ENCODE data around the gene CCR5.

Gene CCR5

DNA sequence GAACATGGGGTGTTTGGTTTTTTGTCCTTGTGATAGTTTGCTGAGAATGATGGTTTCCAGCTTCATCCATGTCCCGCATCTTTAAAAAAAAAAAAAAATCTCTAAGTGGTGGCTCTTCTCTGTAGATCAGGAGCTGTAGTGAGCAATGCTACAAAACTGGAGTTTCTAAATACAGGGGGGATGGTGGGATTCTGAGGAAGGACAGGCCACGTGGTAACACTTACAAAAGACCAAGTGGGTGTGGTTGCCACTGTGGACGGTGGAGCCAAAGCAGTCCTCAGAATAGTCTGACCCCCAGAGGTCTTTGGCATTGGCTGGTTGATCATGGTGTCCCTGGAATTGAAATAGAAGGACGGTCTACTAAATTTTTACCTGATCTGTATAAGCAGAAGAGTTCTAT, 44.0 kb downstream of the CCR5 start:
- H3K27ac ChIP-seq (ENCODE audit: low read depth, low read length) = no peak overlapping the region
- H3K9ac ChIP-seq (ENCODE audit: low read length) = no peak overlapping the region
- H3K27me3 ChIP-seq (ENCODE audit: control insufficient read depth in 1 of 2, insufficient read depth in 2 of 2, low read length in 2 of 2) = no peaks in the 10 kb centered on the region
- no peaks in the 10 kb centered on the region for H3K9me3 ChIP-seq (ENCODE audit: low read length)
- H3K4me3 ChIP-seq (ENCODE audit: low read depth in 1 of 2, low read length in 2 of 2) = no peak overlapping the region
- no peaks in the 10 kb centered on the region for H3K4me1 ChIP-seq (ENCODE audit: insufficient read depth, low read length)
- no peaks in the 10 kb centered on the region for H3K36me3 ChIP-seq (ENCODE audit: insufficient read depth, low read length)

DNA sequence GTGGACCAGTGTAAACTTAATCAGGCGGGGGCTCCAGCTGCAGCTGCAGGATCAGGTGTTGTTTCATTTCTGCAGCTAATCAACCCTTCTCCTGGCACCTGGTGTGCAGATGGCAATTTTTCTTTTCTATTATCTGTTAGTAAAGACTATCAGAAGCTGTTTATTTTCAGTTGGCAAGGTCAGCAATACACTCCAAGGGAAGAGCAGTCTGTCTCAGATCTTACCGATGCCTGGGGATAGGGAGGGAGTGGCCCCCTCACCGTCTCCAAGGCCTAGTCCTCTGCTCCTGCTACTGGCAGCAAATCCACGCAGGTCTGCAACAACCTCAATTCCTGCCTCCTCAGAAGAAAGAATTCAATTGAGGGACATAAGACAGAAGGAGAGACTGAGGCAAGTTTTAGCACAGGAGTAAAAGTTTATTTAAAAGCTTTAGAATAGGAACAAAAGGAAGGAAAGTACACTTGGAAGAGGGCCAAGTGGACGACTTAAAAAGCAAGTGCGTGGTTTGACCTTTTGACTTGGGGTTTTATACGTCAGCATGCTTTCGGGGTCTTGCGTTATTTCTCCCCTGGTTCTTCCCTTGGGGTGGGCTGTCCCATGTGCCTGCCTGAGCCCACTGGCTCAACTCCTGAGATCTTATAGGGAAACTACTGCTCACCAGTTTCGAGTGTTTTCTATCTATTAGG, 45.5 kb downstream of the CCR5 start:
- H3K4me3 ChIP-seq (ENCODE audit: low read depth in 1 of 2, low read length in 2 of 2) = no peak overlapping the region
- no peaks in the 10 kb centered on the region for H3K27me3 ChIP-seq (ENCODE audit: control insufficient read depth in 1 of 2, insufficient read depth in 2 of 2, low read length in 2 of 2)
- H3K4me1 ChIP-seq (ENCODE audit: insufficient read depth, low read length) = no peaks in the 10 kb centered on the region
- H3K27ac ChIP-seq (ENCODE audit: low read depth, low read length) = no peak overlapping the region
- H3K9me3 ChIP-seq (ENCODE audit: low read length) = no peaks in the 10 kb centered on the region
- H3K36me3 ChIP-seq (ENCODE audit: insufficient read depth, low read length) = no peaks in the 10 kb centered on the region
- no peak overlapping the region for H3K9ac ChIP-seq (ENCODE audit: low read length)

DNA sequence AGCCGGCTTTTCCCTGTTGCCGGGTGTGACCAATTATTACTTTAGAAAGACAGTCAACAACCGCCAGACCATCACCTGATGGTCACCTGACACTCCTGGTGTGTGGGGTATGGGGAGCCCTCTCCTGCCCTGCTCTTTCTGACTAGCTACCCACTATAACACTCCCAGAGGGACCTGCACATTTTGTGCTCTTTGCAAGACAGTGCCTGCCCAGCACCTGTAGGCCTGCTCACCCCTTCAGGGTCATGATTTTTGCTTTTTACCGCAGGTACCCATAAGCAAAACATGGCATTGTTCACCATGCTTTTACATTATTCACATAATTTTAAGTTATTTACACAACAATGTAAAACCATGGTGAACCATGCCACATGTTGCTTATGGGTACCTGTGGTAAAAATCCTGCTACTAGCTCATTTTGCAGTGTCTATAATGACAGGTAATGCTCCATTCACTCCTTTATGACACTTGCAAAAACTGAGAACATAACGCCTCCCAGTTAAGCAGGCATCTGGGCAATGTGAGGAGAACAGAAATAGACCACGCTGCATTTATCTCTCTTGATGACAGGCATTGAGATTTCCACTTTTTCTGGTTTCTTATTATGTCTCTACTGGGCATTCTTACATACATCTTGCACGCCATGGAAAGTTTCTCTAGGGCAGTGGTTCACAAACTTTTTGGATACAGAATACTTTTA, 46.2 kb downstream of the CCR5 start:
- Histone ChIP-seq H3K27me3 (ENCODE audit: control insufficient read depth in 1 of 2, insufficient read depth in 2 of 2, low read length in 2 of 2) (no peaks in the 10 kb centered on the region), H3K9ac (ENCODE audit: low read length) (no peak overlapping the region), H3K36me3 (ENCODE audit: insufficient read depth, low read length) (no peaks in the 10 kb centered on the region), H3K4me1 (ENCODE audit: insufficient read depth, low read length) (no peaks in the 10 kb centered on the region), H3K9me3 (ENCODE audit: low read length) (no peaks in the 10 kb centered on the region), H3K27ac (ENCODE audit: low read depth, low read length) (no peak overlapping the region), H3K4me3 (ENCODE audit: low read depth in 1 of 2, low read length in 2 of 2) (no peak overlapping the region)

DNA sequence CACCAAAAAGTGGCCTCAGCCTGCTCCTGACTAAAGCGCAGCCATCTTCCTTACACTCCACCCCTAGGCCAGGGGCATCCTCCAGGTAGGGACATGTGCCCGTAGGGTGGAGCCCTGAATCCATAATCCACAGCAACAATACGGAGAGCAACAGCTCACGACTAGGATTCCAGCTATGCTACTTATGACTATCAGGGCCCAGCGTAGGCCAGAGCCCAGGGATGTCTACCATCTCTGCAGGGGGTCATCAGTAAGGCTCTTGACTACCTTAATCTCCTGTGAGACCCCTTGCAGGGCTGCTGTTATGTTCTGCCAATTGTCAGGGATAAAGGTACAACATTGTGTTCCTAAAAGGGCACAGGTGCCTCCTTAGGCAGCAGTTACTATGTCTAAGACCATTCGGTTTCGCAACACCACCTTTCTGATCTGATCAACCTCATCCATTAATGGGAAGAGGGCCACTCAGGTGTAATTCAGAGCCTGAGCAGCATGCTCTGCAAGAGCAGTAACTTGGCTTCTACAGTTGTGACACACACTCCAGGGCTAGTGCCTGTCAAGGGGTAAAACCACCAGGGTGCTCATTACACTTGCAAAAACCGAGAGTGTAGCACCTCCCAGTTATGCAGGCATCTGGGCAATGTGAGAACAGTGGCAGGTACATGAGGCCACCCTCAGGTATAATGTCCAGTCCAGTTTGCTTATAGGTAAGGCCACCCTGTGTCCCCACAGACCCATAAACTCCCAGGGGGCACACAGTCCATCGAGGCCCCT, 47.3 kb downstream of the CCR5 start:
- H3K9me3 ChIP-seq (ENCODE audit: low read length) = no peaks in the 10 kb centered on the region
- no peak overlapping the region for H3K9ac ChIP-seq (ENCODE audit: low read length)
- no peak overlapping the region for H3K4me3 ChIP-seq (ENCODE audit: low read depth in 1 of 2, low read length in 2 of 2)
- no peaks in the 10 kb centered on the region for H3K36me3 ChIP-seq (ENCODE audit: insufficient read depth, low read length)
- no peaks in the 10 kb centered on the region for H3K4me1 ChIP-seq (ENCODE audit: insufficient read depth, low read length)
- H3K27me3 ChIP-seq (ENCODE audit: control insufficient read depth in 1 of 2, insufficient read depth in 2 of 2, low read length in 2 of 2) = no peaks in the 10 kb centered on the region
- no peak overlapping the region for H3K27ac ChIP-seq (ENCODE audit: low read depth, low read length)

DNA sequence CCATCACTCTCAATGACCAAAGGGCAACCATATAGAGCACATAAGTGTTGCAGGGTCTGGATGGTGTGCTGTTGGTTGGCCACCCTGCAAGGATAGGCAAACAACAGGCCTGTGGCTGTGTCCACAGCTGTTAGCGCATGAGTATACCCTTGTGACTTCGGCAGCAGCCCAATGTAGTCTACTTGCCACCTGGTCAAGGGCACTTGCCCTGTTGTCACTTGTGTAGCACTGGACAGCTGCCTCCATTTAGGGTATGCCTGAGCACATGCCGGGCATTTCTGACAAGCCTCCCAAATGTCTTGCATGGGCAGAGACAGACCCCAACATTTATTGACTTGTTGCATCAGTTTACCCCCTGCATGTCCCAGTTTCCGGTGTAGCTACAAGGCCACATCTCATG, 49.1 kb downstream of the CCR5 start:
- Histone ChIP-seq H3K4me1 (ENCODE audit: insufficient read depth, low read length) (no peaks in the 10 kb centered on the region), H3K27me3 (ENCODE audit: control insufficient read depth in 1 of 2, insufficient read depth in 2 of 2, low read length in 2 of 2) (no peaks in the 10 kb centered on the region), H3K27ac (ENCODE audit: low read depth, low read length) (no peak overlapping the region), H3K9ac (ENCODE audit: low read length) (no peak overlapping the region), H3K4me3 (ENCODE audit: low read depth in 1 of 2, low read length in 2 of 2) (no peak overlapping the region), H3K36me3 (ENCODE audit: insufficient read depth, low read length) (no peaks in the 10 kb centered on the region), H3K9me3 (ENCODE audit: low read length) (no peaks in the 10 kb centered on the region)

DNA sequence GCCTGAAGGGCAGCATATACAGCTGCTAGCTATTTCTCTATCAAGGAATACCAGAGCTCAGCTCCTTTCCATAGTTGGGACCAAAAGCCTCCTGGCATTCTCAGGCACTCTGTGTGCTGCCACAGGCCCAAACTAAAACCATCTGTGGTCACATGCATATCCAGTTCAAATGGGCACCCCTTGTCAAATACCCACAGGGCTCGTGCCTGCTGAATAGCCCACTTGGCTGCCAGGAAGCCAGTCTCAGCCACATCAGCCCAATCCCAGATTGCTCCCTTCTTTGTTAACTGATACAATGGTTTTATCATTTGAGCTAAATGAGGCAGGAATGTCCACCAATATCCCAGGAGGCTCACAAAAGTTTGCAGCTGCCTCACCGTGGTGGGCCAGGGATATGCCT, 50.2 kb downstream of the CCR5 start:
- H3K36me3 ChIP-seq (ENCODE audit: insufficient read depth, low read length) = no peaks in the 10 kb centered on the region
- no peaks in the 10 kb centered on the region for H3K27me3 ChIP-seq (ENCODE audit: control insufficient read depth in 1 of 2, insufficient read depth in 2 of 2, low read length in 2 of 2)

DNA sequence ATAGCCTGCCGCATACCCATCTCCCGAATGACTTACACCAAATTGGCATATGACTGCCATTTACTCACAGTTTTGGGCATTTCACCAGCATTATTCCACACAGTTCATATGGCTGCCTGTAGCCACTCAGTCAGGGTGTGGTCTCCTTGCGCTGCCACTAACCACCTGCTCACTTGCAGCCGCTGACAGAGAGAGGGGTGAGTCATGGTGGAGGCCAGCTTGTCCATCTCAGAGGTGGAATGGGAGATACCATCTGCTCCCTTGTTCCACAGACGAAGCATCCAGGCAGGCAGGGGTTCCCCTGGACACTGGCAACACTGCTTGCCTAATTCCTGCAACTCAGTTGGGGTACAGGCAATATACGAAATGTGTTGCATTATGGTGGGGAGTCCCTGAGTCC, 51.9 kb downstream of the CCR5 start:
- Histone ChIP-seq H3K4me1 (ENCODE audit: insufficient read depth, low read length) (no peaks in the 10 kb centered on the region), H3K36me3 (ENCODE audit: insufficient read depth, low read length) (no peaks in the 10 kb centered on the region), H3K4me3 (ENCODE audit: low read depth in 1 of 2, low read length in 2 of 2) (no peak overlapping the region), H3K9me3 (ENCODE audit: low read length) (no peaks in the 10 kb centered on the region), H3K27ac (ENCODE audit: low read depth, low read length) (no peak overlapping the region), H3K9ac (ENCODE audit: low read length) (no peak overlapping the region), H3K27me3 (ENCODE audit: control insufficient read depth in 1 of 2, insufficient read depth in 2 of 2, low read length in 2 of 2) (no peaks in the 10 kb centered on the region)

More for the DNA sequence above, 50.2 kb downstream of the CCR5 start:
- no peak overlapping the region for H3K4me3 ChIP-seq (ENCODE audit: low read depth in 1 of 2, low read length in 2 of 2)
- no peak overlapping the region for H3K27ac ChIP-seq (ENCODE audit: low read depth, low read length)
- no peaks in the 10 kb centered on the region for H3K9me3 ChIP-seq (ENCODE audit: low read length)
- no peak overlapping the region for H3K9ac ChIP-seq (ENCODE audit: low read length)
- no peaks in the 10 kb centered on the region for H3K4me1 ChIP-seq (ENCODE audit: insufficient read depth, low read length)

DNA sequence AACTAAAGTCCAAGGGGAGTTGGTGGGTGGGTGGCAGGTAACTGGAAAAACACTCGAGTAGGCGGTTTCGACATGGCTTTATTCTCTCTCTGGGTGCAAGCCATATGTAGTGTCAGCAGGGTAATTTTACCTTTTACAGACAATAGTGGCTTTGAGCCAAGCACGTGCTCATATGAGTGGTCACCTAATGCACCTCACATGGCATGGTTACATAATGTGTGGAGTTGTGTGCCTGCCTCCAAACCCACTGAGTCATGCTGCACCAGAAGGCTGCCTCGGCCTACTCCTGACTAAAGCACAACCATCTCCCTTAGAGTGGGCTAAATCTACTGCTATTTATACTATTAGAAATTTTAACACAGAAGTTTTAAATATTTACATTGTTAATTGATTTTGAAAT, 52.8 kb downstream of the CCR5 start:
- H3K9ac ChIP-seq (ENCODE audit: low read length) = no peak overlapping the region
- H3K4me3 ChIP-seq (ENCODE audit: low read depth in 1 of 2, low read length in 2 of 2) = no peak overlapping the region
- no peaks in the 10 kb centered on the region for H3K27me3 ChIP-seq (ENCODE audit: control insufficient read depth in 1 of 2, insufficient read depth in 2 of 2, low read length in 2 of 2)
- no peaks in the 10 kb centered on the region for H3K36me3 ChIP-seq (ENCODE audit: insufficient read depth, low read length)
- H3K4me1 ChIP-seq (ENCODE audit: insufficient read depth, low read length) = no peaks in the 10 kb centered on the region
- no peaks in the 10 kb centered on the region for H3K9me3 ChIP-seq (ENCODE audit: low read length)
- no peak overlapping the region for H3K27ac ChIP-seq (ENCODE audit: low read depth, low read length)

Measured in muscle layer of colon (tissue), 2 donors.